Astrocyte (in vitro differentiated cells and primary cell): ENCODE data around the gene UMODL1.

Source experiments
- CTCF ChIP-seq: IDR thresholded peaks from 2 replicates; pipeline ENCODE4 v1.5.1; 2011; ENCODE audit warnings: low read depth, mild to moderate bottlenecking, inconsistent platforms, low read length, moderate library complexity; ENCODE audit not compliant: insufficient read depth
- EZH2 ChIP-seq: IDR thresholded peaks from 2 replicates; pipeline ENCODE4 v1.6.1; 2012; ENCODE audit warnings: mild to moderate bottlenecking, low read length, inconsistent platforms; ENCODE audit not compliant: insufficient read depth

- no peak for TF ChIP-seq EZH2
- no peak for TF ChIP-seq CTCF
Measured at GRCh38 chr21:42146273-42146805, 75.2 kb downstream of the UMODL1 start.
